GM18505 (cell line): ENCODE measurements around the gene SMIM13.
"Not testable (repeated sequence)": the region's sequence is repeated elsewhere in the genome, so short reads cannot be mapped to it uniquely, and the experiment has no call there.

Experiments used
- ATAC-seq: cut with Tn5 transposase; IDR thresholded peaks from one replicate; pipeline ENCODE4 v1.9.1; 2021; ENCODE audit not compliant: unreplicated experiment
- POLR2A ChIP-seq: IDR thresholded peaks from 4 replicates; pipeline ENCODE4 v1.6.1; 2011; ENCODE audit warnings: borderline replicate concordance; ENCODE audit not compliant: insufficient read depth, insufficient read length; ENCODE audit errors: extremely low read depth

The SMIM13 gene

GRCh38 chr6:11066505-11067347 lies 26.9 kb upstream of the SMIM13 start:
- no peak for ATAC-seq

GRCh38 chr6:11067348-11067747 lies 26.3 kb upstream of the SMIM13 start:
- no peak for TF ChIP-seq POLR2A
- ATAC-seq: no peak

More at GRCh38 chr6:11066505-11067347, 26.9 kb upstream of the SMIM13 start:
- TF ChIP-seq POLR2A: no peak

- TF ChIP-seq POLR2A: no peak
- no peak for ATAC-seq
These were observed 23.9 kb upstream of the SMIM13 start for GRCh38 chr6:11069760-11070159.

- TF ChIP-seq POLR2A: no peak
- ATAC-seq: no peak
These were observed 21.5 kb upstream of the SMIM13 start for GRCh38 chr6:11072101-11072500.

- TF ChIP-seq POLR2A: no peak
- ATAC-seq: no peak
These were observed 17.1 kb upstream of the SMIM13 start for GRCh38 chr6:11076540-11076939.

GRCh38 chr6:11078266-11078665 lies 15.4 kb upstream of the SMIM13 start:
- ATAC-seq: no peak
- no peak for TF ChIP-seq POLR2A

GRCh38 chr6:11080296-11080695 lies 13.3 kb upstream of the SMIM13 start:
- no peak for ATAC-seq
- no peak for TF ChIP-seq POLR2A

GRCh38 chr6:11083491-11083890 lies 10.1 kb upstream of the SMIM13 start:
- no peak for TF ChIP-seq POLR2A
- ATAC-seq: no peak

GRCh38 chr6:11083956-11084355 lies 9.7 kb upstream of the SMIM13 start:
- ATAC-seq: no peak
- TF ChIP-seq POLR2A: no peak

GRCh38 chr6:11085758-11086435 lies 7.7 kb upstream of the SMIM13 start:
- ATAC-seq: no peak
- TF ChIP-seq POLR2A: no peak

- not testable (repeated sequence) for ATAC-seq
These were observed 6.4 kb upstream of the SMIM13 start for GRCh38 chr6:11087141-11087812.

- no peak for TF ChIP-seq POLR2A
- ATAC-seq: no peak
These were observed 3.9 kb upstream of the SMIM13 start for GRCh38 chr6:11089695-11090094.

- not testable (repeated sequence) for ATAC-seq
These were observed 2.5 kb upstream of the SMIM13 start for GRCh38 chr6:11091141-11091540.
